HuH-7 (cell line): ENCODE data around the gene CDK6.
"Not testable (repeated sequence)": the region's sequence is repeated elsewhere in the genome, so short reads cannot be mapped to it uniquely, and the experiment has no call there.

ENCODE experiments used
- DNase-seq: peaks from one replicate; pipeline ENCODE4 v3.0.0; 2011; ENCODE audit warnings: low spot score

CDK6 gene

GRCh38 chr7:92836489-92836999, at the start of gene CDK6:
CDK6 (minus strand) TSS chr7:92836573; CDS start chr7:92833323, 3,250 bp downstream.
- DNase-seq, result peak; percentile 66

GRCh38 chr7:92886039-92886438, 49.7 kb upstream of the CDK6 start:
- DNase-seq, result not testable (repeated sequence)

- DNase-seq, result no peak
These were observed 47.8 kb upstream of the CDK6 start for GRCh38 chr7:92884218-92884617.

GRCh38 chr7:92882760-92883159, 46.4 kb upstream of the CDK6 start:
- no peak for DNase-seq

- DNase-seq, result no peak
These were observed 44.7 kb upstream of the CDK6 start for GRCh38 chr7:92881091-92881485.

GRCh38 chr7:92880212-92881090, 44.1 kb upstream of the CDK6 start:
- peak; percentile 12 for DNase-seq

GRCh38 chr7:92877367-92877766, 41.0 kb upstream of the CDK6 start:
- no peak for DNase-seq

- DNase-seq, result no peak
These were observed 40.5 kb upstream of the CDK6 start for GRCh38 chr7:92876836-92877235.

- DNase-seq, result no peak
These were observed 39.3 kb upstream of the CDK6 start for GRCh38 chr7:92875719-92876118.

- no peak for DNase-seq
These were observed 38.8 kb upstream of the CDK6 start for GRCh38 chr7:92875173-92875572.

- DNase-seq, result no peak
These were observed 38.2 kb upstream of the CDK6 start for GRCh38 chr7:92874567-92874966.

GRCh38 chr7:92873776-92874175, 37.4 kb upstream of the CDK6 start:
- no peak for DNase-seq

- no peak for DNase-seq
These were observed 36.3 kb upstream of the CDK6 start for GRCh38 chr7:92872701-92873100.

- DNase-seq, result no peak
These were observed 32.4 kb upstream of the CDK6 start for GRCh38 chr7:92868683-92869293.

- DNase-seq, result not testable (repeated sequence)
These were observed 27.8 kb upstream of the CDK6 start for GRCh38 chr7:92864169-92864568.

- no peak for DNase-seq
These were observed 20.1 kb upstream of the CDK6 start for GRCh38 chr7:92856436-92856835.

- no peak for DNase-seq
These were observed 18.3 kb upstream of the CDK6 start for GRCh38 chr7:92854501-92855238.

- no peak for DNase-seq
These were observed 15.4 kb upstream of the CDK6 start for GRCh38 chr7:92851732-92852131.

GRCh38 chr7:92850516-92850915, 14.1 kb upstream of the CDK6 start:
- no peak for DNase-seq

GRCh38 chr7:92849322-92849721, 12.9 kb upstream of the CDK6 start:
- DNase-seq, result no peak

- no peak for DNase-seq
These were observed 12.5 kb upstream of the CDK6 start for GRCh38 chr7:92848851-92849250.

- no peak for DNase-seq
These were observed 12.1 kb upstream of the CDK6 start for GRCh38 chr7:92848441-92848840.

GRCh38 chr7:92847305-92847704, 10.9 kb upstream of the CDK6 start:
- DNase-seq, result no peak
